HUES48 (cell line): ENCODE data around the gene ABHD17C.
"Not testable (repeated sequence)": the region's sequence is repeated elsewhere in the genome, so short reads cannot be mapped to it uniquely, and the experiment has no call there.

Experiments used
- H3K27ac ChIP-seq: one replicate; pipeline ENCODE4 v1.7.0; 2013; ENCODE audit warnings: low read depth, low read length, inconsistent platforms
- H3K27me3 ChIP-seq: 2 replicates; pipeline ENCODE4 v1.6.1; 2013; ENCODE audit warnings: mild to moderate bottlenecking, low read length; ENCODE audit not compliant: control insufficient read depth, insufficient read depth
- H3K36me3 ChIP-seq: 2 replicates; pipeline ENCODE4 v1.6.1; 2013; ENCODE audit warnings: low read length; ENCODE audit not compliant: control insufficient read depth, insufficient read depth
- H3K4me1 ChIP-seq: 2 replicates; pipeline ENCODE4 v1.6.1; 2013; ENCODE audit warnings: mild to moderate bottlenecking, low read length; ENCODE audit not compliant: control insufficient read depth, insufficient read depth
- H3K4me3 ChIP-seq: 2 replicates; pipeline ENCODE4 v1.5.1; 2013; ENCODE audit warnings: mild to moderate bottlenecking, low read depth, low read length
- H3K9ac ChIP-seq: 2 replicates; pipeline ENCODE4 v1.6.1; 2013; ENCODE audit warnings: mild to moderate bottlenecking, low read depth, low read length, moderate library complexity
- H3K9me3 ChIP-seq: 2 replicates; pipeline ENCODE4 v1.6.1; 2013; ENCODE audit warnings: low read length; ENCODE audit not compliant: control insufficient read depth, insufficient read depth

Gene ABHD17C

DNA sequence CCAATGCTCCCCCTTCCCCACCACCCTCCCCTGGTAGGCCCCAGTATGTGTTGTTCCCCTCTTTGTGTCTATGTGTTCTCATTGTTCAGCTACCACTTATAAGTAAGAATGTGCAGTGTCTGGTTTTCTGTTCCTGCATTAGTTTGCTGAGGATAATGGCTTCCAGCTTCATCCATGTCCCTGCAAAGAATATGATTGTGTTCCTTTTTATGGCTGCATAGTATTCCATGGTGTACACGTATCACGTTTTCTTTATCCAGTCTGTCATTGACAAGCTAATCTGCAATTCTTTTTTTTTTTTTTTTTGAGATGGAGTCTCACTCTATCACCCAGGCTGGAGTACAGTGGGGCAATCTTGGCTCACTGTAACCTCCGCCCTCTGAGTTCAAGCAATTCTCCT, 68.1 kb downstream of the ABHD17C start:
- H3K27ac ChIP-seq, H3K9me3 ChIP-seq, H3K36me3 ChIP-seq, H3K27me3 ChIP-seq, H3K4me1 ChIP-seq, H3K4me3 ChIP-seq, H3K9ac ChIP-seq: not testable (repeated sequence)

DNA sequence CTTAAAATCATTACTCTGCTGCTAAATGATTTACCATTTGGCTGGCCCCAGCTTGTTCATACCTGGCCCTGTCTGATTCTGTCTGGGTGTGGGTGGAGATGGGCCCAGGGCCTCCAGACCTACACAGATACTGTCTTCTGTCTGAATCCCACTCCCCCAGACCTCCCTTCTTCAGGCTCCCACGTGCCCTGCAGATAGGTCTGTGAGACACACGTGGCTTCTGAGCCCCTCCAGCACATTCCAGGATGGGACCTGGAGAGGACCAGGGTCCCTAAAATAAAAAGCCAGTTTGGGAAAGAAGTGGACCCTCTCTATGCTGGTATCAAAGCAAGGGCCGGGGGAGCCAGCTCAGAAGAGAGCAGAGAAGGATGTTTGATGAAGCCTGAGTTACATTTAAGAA, 69.4 kb downstream of the ABHD17C start:
- Histone ChIP-seq H3K9ac (no peak overlapping the region), H3K27me3 (no peaks in the 10 kb centered on the region), H3K27ac (no peak overlapping the region), H3K4me1 (no peaks in the 10 kb centered on the region), H3K4me3 (no peak overlapping the region), H3K36me3 (no peaks in the 10 kb centered on the region), H3K9me3 (no peaks in the 10 kb centered on the region; the same call in 1 of the 2 replicates)

DNA sequence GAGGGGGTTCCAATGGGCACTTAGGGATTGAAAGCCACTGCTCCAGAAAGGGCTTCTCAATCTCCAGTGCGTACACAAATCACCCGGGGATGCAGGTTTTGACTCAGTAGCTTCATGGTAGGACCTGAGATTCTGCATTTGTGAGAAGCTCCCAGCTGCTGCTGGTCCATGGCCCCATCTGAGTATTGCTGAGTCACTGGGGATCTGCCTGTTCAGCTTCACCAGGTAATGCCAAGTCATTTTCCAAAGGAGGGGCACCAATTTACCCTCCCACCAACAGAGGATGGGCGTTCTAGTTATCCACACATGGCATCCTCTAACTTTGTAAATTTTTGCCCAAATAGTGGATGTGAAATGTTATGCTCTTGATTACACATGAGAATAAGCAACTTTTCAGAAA, 71.2 kb downstream of the ABHD17C start:
- Histone ChIP-seq H3K27ac (no peak overlapping the region), H3K27me3 (no peaks in the 10 kb centered on the region), H3K4me3 (no peak overlapping the region), H3K36me3 (no peaks in the 10 kb centered on the region), H3K4me1 (no peaks in the 10 kb centered on the region), H3K9me3 (no peaks in the 10 kb centered on the region; the same call in 1 of the 2 replicates), H3K9ac (no peak overlapping the region)

DNA sequence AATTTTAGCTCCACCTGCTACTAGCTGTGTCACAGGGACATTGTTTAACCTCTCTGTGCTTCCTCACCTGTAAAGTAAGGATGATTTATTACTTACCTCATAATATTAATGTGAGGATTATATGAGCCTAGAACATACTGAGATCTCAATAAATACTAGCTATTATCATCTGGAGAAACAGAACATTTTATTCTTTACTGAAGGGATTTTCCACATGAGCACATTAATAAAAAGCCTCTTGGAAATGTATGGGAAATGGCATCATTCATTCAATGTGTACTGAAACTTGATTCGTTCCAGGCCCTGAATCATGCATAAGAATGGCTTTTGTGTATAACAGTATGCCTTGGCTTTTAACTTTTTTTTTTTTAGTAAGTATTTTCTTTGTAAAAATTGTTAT, 73.0 kb downstream of the ABHD17C start:
- no peak overlapping the region for H3K27ac ChIP-seq
- H3K27me3 ChIP-seq, result no peaks in the 10 kb centered on the region
- no peak overlapping the region for H3K4me3 ChIP-seq
- H3K4me1 ChIP-seq, result 0 out of 2 replicates have a peak, but pooled peaks cover 2% of the 10 kb centered on the region
- no peaks in the 10 kb centered on the region; the same call in 1 of the 2 replicates for H3K9me3 ChIP-seq
- H3K9ac ChIP-seq, result no peak overlapping the region
- no peaks in the 10 kb centered on the region for H3K36me3 ChIP-seq

DNA sequence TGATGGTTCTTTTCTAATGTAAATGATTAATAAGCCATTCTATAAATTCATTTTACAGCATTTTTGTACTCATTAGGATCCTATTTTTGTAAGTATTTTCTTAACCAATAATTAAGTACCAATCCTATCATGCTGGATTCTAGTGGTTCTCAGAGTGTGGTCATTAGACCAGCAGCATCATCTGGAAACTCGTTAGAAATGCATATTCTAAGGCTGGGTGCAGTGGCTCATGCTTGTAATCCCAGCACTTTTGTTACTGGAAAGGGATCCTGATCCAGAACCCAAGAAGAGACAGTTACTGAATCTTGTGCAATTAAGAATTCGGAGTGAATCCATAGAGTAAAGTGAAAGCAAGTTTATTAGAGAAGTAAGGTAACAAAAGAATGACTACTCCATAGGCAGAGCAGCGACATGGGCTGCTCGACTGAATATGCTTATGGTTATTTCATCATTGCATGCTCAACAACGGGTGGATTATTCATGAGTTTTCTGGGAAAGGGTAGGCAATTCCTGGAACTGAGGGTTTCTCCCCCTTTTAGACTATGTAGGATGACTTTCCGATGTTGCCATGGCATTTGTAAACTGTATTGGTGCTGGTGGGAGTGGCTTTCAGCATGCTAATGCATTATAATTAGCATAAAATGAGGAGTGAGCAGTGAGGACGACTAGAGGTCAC, 74.2 kb downstream of the ABHD17C start:
- Histone ChIP-seq H3K4me1 (0 out of 2 replicates have a peak, but pooled peaks cover 3% of the 10 kb centered on the region), H3K27me3 (no peaks in the 10 kb centered on the region), H3K9ac (no peak overlapping the region), H3K4me3 (no peak overlapping the region), H3K9me3 (no peaks in the 10 kb centered on the region), H3K36me3 (no peaks in the 10 kb centered on the region), H3K27ac (no peak overlapping the region)

DNA sequence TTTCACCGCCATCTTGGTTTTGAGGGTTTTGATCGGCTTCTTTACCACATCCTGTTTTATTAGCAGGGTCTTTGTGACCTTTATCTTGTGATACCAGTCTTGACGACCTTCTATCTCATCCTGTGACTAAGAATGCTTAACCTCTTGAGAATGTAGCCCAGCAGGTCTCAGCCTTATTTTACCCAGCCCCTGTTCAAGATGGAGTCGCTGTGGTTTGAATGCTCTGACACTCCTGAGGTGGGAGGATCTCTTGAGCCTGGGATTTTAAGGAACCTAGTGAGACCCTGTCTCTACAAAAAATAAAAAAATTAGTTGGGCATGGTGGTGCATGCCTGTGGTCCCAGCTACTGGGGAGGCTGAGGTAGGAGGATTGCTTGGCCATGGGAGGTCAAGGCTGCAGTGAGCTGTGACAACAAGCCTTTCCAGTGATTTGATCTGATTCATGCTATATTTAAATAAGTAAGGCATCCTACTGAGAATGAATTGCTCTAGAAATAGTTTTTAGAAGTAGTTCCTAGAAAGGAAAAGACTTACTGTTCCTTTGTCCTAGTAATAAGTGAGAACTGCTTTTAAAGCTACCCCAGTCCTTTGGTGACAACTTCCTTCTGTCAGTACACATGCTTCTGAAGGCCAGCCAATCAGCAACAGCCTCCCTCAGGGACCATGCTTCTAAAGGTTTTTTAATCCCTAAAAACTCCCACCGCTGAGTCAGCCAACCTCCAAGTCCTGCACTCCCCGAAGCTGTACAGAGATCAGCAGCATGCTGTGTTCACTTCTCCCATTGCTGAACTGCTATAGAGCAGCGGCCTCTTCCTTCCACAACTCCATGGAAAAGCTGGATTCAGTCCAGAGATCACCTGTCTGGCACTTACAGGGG, 75.0 kb downstream of the ABHD17C start:
- Histone ChIP-seq H3K27ac (no peak overlapping the region), H3K9ac (no peak overlapping the region), H3K9me3 (no peaks in the 10 kb centered on the region), H3K4me1 (0 out of 2 replicates have a peak, but pooled peaks cover 3% of the 10 kb centered on the region), H3K36me3 (no peaks in the 10 kb centered on the region), H3K4me3 (no peak overlapping the region), H3K27me3 (no peaks in the 10 kb centered on the region)

DNA sequence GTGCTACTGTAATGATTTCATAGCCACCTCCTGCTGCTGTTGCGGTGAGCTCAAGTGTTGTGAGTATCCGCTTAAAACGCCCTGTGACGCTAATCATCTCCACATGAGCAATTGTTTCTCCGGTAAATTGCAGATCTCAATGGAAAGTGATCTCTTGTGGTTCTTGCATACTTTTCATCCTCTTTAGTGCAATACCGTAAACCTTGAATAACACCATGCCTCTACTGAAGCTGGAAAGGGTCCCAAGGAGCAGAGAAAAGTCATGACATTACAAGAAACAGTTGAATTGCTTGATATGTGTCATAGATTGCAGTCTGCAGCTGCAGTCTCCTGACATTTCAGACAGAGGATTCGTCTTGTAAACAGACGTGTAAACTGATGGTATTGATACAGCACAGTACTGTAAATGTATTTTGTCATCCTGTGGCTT, 78.0 kb downstream of the ABHD17C start:
- Histone ChIP-seq H3K27me3 (peaks cover 10% of the 10 kb centered on the region), H3K4me3 (no peak overlapping the region), H3K9ac (no peak overlapping the region), H3K9me3 (no peaks in the 10 kb centered on the region), H3K4me1 (0 out of 2 replicates have a peak, but pooled peaks cover 3% of the 10 kb centered on the region), H3K36me3 (no peaks in the 10 kb centered on the region), H3K27ac (no peak overlapping the region)

DNA sequence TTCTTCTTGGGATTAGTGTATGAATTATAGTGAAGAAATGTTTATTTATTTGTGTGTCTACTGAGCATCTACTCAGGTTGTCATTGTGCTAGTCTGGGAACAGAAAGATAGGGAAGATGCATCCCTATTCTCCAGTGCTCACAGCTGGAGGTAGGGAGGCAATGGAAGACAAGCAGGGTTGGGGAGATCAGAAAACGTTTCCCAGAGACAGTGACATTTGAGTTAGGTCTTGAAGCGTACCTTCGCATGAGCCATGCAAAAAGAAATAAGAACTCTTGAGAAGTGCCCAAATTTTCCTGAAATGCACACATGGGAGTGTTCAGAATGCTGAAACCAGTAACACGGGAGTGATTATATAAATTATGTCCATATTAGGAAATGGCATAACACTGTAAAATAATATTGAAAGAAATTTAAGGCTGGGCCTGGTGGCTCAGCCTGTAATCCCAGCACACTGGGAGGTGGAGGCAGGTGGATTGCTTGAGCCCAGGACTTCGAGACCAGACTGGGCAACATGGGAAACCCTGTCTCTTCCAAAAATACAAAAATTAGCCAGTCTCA, 78.8 kb downstream of the ABHD17C start:
- H3K27me3 ChIP-seq, result peaks cover 17% of the 10 kb centered on the region
- H3K9me3 ChIP-seq, result no peaks in the 10 kb centered on the region
- H3K4me1 ChIP-seq, result 0 out of 2 replicates have a peak, but pooled peaks cover 3% of the 10 kb centered on the region
- no peak overlapping the region for H3K4me3 ChIP-seq
- no peaks in the 10 kb centered on the region for H3K36me3 ChIP-seq
- H3K27ac ChIP-seq, result no peak overlapping the region
- no peak overlapping the region for H3K9ac ChIP-seq

DNA sequence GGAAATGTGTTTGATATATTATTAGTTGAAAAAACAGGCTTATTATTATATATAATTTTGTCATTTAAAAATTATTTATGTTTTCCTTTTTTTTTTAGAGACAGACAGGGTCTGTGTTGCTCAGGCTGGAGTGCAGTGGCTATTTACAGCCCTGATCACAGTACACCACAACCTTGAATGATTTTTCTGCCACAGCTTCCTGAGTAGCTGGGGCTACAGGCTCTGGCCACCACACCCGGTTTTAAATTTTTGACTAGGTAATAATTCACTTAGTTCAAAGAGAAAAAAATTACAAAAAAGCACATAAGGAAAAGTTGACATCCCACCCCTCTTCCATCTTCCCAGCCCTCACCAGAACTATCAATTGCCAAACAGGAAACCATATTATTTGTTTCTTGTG, 79.4 kb downstream of the ABHD17C start:
- Histone ChIP-seq H3K9ac (no peak overlapping the region), H3K27me3 (peaks cover 22% of the 10 kb centered on the region), H3K4me1 (0 out of 2 replicates have a peak, but pooled peaks cover 3% of the 10 kb centered on the region), H3K4me3 (no peak overlapping the region), H3K36me3 (no peaks in the 10 kb centered on the region), H3K9me3 (no peaks in the 10 kb centered on the region), H3K27ac (no peak overlapping the region)

DNA sequence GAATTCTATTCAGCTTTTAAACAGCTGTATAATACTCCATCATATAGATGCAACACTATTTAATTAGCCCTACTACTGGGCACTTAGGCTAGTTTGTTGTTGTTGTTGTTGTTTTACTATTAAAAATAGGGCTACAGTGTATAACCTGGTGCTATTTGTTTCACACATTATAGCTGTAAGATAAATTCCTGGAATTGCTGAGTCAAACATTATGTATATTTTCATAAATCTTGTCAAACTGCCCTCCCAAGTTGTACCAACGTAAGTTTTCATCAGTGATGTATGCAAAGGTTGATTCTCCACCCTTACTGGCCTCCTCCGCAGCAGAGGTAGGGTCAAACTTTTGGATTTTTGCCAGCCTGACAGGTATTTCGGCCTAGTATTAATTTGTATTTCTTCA, 80.2 kb downstream of the ABHD17C start:
- Histone ChIP-seq H3K4me3 (no peak overlapping the region), H3K9me3 (no peaks in the 10 kb centered on the region), H3K36me3 (no peaks in the 10 kb centered on the region), H3K27me3 (peaks cover 30% of the 10 kb centered on the region), H3K9ac (no peak overlapping the region), H3K27ac (no peak overlapping the region), H3K4me1 (0 out of 2 replicates have a peak, but pooled peaks cover 3% of the 10 kb centered on the region)
